DMS153 treated with DMSO at 0.1 percent for 48 hours (cell line): ENCODE results near the gene OR6K2.
"Not testable (repeated sequence)": the region's sequence is repeated elsewhere in the genome, so short reads cannot be mapped to it uniquely, and the experiment has no call there.

ENCODE experiments used
- DNase-seq: peaks from one replicate; lab custom pipeline; 2025; ENCODE audit not compliant: unreplicated experiment; lab: John Stamatoyannopoulos, UW

OR6K2 gene, protein sequence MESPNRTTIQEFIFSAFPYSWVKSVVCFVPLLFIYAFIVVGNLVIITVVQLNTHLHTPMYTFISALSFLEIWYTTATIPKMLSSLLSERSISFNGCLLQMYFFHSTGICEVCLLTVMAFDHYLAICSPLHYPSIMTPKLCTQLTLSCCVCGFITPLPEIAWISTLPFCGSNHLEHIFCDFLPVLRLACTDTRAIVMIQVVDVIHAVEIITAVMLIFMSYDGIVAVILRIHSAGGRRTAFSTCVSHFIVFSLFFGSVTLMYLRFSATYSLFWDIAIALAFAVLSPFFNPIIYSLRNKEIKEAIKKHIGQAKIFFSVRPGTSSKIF

DNA sequence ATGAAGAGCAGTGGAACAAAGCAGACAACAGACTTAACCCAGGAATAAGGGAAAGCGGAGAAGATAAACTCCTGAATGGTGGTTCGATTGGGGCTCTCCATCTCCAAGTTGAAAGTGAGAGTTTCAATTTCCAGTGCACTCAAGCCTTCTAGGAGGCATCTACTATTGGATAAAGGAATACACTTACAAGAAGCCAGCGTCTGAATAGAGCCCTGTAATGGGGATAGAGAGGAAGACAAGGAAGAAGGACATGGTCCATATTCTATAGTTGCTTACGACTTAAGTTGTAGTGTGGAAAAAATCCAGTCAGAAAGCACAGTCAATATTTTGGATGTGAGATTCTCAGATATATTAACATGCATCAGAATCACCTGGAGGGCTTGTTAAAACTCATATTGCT lies at the start of gene OR6K2:
OR6K2 (minus strand) TSS at position 101 of the 400 bp plus-strand sequence; CDS start at position 101, 0 bp downstream.
- no peak for DNase-seq

DNA sequence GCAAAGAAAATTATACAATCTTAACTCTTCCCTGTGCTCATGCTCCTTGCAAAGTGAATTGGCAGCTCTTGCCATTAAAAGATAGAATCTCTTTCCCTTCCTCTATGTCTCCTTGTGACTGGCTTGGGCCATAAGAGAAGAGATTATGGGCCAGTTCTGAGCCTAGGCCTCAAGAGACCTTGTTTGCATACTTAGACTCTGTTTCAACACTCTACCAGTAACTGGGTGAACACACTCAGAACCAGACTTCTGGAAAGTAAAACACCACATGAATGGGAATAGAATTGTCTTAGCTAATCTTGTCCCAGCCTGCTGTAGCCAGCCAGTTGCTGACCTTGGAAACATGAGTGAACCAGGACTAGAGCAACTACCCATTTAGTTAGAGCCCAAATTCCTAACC lies 35.4 kb upstream of the OR6K2 start:
- DNase-seq = no peak

DNA sequence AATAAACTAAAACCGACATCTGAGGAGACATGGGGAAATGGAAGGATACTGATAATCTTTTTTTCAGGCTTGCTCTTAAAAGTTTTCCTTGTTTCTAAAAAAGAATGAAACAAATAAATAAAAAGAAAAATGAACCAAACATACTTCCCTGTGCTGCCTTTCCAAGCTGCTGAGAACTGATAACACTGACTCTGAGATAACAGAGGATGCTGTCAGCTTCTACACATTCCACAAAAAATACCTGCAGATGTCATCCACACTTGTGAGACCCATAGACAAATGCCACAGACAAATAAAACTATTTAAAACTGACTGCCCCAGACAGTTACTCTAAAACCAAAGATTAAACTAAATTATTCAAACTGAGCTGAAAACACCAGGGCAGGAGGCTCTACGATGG lies 32.1 kb upstream of the OR6K2 start:
- DNase-seq = no peak

DNA sequence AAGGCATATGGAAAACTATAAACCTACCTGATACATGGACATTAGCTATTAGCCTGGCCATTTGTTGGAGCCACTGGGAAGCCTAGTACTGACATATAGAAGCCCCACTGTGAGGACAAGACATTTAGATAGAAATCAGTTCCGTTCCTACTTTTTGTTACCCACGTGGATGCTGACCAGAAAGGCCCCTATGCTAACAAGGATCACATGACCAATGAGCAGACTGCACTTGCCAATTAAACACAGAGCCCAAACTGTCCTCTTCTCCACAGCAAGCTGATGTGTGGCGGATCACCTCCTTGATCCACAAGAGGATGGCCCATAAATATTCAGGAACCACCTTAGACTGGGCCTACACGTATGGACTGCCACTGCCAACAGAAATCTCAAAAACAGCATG lies 31.3 kb upstream of the OR6K2 start:
- no peak for DNase-seq

DNA sequence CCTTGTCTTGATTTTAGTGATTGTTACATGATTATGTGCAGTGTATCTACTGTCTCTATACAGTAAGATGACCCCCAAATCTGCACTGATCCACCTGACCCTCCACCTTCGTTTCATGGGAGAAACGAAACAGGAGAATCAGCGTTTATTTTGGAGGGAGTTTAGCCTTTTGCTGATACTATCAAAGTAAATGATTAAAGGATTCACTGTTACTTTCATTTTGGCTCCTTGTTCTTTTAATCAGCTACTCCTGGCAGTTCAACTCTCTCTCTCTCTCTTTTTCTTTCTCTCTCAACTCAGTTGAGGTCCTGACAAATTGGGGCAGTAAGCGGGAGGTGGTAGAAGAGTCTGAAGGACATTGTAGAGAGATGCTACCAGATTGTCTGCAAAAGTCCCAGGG lies 30.0 kb upstream of the OR6K2 start:
- no peak for DNase-seq

DNA sequence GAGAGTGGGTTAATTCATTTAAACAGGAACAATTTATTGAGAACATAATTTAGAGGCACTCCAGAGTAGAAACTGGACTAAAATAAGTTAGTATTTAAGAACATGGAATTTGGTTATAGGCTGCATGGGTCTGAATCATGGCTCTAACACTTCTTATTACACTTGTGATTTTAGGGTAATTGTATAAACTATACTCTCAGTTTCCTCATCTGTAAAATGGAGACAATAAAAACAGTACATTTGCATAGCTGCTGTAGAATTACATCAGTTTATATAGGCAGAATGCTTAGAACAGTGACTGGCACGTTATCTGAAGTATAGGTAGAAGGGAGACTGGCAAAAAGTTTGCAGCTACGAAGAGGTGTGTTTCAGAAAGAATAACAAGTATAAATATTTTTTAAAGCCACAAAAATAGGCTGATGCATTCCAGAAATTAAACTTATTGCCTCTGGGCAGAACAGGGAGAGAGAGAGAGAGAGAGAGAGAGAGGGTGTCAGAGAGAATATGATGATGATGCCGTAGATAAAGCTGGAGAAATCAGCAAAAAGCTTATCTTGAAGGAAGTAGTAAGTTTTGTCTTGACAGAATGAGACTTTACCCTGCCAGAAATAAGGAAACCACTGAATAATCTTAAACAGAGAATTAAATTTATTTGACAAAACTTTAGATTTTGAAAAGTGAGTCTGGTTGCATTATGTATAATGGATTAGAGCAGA lies 28.2 kb upstream of the OR6K2 start:
- DNase-seq = no peak

DNA sequence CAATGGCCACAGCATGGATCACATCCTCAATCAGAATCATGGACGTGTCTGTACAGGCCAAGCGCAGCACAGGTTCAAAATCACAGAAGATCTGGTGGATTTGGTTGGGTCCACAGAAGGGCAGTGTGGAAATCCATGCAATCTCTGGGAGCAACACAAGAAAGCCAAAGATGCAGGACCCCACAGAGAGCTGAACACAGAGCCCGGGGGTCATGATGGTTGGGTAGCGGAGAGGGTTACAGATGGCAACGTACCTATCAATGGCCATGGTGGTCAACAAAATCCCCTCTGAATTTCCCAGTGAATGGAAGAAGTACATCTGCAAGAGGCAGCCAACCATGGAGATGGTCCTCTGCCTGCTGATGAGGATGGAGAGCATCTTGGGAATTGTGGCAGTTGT lies 24.0 kb upstream of the OR6K2 start:
- DNase-seq = no peak

DNA sequence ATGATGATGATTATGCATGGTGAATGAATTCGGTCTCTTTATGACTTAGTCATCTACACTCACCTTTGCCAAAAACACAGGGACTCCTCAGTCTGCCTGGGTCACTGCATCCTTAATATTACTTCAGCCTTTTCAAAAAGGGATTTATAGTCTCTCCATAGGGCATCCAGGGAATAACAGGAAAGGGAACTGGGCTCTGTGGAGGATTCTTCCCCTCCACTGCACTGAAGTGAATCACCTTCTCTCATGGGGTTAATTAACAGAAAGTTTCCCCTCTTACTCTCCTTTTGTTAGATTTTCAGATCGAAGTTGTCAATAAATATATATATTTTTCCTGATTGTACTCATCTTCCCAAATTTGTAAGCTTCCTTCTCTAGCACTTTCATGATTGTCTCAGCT lies 20.2 kb upstream of the OR6K2 start, which contains the start of gene OR6K3:
OR6K3 (minus strand) TSS at position 101 of the 400 bp plus-strand sequence. CDS start 2,605 bp downstream, outside the sequence.
- no peak for DNase-seq

DNA sequence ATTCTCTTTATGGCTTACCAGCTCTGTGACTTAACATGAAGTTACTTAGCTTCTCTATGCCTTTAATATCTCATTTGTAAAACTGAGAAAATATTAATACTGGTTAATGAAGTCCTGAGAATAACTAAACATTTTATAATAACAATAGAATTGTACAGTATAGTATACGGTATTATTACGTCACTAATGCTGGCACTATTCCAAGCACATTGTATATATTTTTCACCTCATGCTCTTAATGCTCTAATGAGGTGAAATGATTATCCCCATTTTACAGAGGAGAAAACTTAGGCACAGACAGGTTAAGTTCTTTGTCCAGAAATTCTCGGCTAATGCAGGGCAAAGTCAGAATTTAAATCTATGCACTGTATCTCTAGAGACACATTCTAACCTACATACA lies 19.2 kb upstream of the OR6K2 start:
- DNase-seq = no peak

DNA sequence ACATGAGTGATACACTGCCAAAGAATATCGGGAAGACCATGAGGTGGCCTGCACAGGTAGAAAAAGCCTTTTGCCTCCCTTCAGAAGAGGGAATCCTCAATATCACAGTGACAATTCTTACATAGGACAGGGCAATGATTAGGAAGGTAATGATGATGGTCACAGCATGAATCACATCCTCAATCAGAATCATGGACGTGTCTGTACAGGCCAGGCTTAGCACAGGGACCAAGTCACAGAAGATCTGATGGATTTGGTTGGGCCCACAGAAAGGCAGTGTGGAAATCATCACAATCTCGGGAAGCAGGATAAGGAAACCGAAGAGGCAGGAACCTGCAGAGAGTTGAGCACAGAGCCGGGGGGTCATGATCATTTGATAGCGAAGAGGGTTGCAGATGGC lies 16.9 kb upstream of the OR6K2 start:
- DNase-seq = no peak

DNA sequence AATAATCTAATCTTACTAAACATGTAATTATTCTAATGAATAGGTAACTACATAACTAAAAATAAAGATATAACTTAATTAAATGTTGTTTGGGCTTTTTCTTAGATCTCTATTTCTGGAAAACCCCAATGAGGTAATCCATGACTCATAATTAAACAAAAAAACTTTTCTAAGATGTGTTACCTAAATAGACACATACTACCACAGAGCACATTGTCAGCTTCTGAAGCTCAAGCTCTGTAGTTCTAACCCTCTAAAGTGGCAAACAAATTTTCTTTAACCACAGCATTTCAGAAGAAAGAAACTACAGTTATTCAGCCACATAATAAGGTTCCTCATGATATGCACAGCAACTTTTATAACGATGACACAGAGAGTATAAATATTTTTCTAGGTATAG lies 15.9 kb upstream of the OR6K2 start:
- DNase-seq = no peak

DNA sequence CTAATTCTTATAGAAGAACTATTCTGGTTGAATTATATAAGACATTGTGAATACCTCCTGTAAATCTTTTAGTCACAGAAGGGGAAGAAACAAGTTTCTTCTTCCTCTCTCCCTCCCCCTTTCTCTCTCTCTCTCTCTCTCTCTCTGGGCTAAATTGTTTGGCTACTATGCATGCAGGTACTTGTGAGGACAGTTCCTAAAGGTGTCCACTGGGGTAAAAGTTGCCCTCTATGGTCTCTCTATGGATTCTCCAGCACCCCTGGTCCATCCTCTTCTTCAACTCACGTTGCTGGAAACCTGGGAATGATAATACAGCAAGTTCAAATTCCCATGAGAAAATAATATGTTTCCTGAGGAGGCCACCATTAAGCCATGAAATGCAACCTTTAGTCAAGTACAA lies 14.3 kb upstream of the OR6K2 start:
- DNase-seq = no peak

DNA sequence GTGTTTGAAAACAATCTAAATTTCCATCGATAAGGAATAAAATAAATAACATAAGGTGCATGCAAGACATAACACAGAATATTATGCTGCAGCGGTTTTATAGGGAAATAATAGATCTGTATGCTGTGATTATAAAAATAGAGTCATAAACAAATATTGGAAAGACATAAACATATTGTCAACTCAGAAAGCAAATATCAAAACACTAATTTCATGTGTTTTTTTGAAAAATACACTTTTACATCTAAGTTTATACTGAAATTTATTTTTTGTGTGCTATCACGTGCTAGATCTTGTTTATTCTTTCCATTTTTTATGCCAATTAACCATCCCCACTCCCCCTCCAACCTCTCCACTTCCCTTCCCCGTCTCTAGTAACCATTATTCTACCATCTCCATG lies 10.6 kb upstream of the OR6K2 start:
- DNase-seq = no peak

DNA sequence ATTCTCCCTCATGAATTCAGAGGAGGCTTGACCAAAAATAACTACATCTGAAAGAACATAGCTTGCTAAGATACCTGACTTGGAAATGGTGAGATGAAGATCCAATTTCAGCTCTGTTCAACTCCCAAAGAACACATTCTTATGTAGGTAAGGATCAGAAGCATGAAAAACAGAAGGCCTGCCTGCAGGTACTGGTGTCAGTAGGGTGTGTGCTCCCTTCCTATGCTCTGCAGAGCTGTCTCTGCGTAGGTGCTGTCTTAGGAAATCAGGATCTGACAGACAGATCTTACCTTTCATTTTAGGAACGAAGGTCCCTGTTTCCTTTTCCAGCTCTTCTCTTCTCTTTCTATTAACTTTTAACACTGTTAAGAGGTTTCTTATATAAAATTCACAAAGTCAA lies 5.6 kb upstream of the OR6K2 start:
- DNase-seq = no peak

DNA sequence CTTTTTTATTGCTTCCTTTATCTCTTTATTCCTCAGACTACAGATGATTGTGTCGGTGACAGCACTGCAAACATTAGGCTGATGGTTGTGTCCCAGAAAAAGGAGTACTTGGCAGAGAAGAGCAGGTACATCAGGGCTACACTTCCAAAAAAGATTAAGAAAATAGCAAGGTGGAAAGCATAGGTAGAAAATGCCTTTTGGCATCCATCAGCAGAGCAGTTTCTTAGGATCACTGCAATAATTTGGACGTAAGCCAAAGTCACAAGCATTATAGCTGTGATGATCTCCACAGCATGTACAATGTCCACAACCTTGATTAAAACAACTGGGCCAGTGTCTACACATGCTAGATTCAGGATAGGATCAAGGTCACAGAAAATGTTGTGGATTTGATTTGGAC lies 5.9 kb downstream of the OR6K2 start:
- DNase-seq = no peak

DNA sequence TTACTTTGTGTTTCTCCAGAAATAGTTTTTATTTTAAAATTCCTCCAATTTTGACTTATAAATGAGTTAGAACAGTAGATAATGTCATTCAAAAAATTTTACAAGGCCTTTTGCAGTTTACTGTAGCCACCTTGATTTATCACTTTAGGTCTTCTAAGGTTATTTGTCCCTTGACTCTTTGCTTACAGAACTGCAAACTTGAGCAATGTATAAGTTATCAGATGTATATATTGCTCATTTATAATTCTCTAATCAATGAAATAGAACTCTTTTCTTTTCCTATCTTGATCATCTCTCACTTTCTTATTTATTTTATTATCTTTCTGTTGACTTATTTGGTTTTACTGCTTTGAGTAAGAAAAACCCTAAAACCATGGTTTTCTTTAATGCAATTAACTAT lies 8.1 kb downstream of the OR6K2 start:
- DNase-seq = no peak

DNA sequence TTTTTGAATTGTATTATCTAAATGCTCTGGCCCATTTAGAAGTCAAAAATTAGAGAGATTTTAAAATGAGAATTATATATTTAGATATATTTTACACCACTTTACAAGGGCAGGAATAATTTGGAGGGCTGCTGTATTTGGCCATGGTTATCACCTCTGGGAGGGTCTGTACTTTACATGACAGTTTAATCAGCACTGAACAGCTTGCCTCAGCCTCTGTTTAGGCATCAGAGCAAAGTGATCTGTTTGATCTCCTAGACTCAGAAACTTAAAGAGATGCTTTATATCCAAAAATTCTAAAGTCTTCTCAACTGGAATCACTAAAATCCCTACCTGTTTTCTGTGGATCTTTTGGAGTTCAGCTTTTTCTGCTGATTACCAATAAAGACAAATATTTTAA lies 8.5 kb downstream of the OR6K2 start:
- no peak for DNase-seq

DNA sequence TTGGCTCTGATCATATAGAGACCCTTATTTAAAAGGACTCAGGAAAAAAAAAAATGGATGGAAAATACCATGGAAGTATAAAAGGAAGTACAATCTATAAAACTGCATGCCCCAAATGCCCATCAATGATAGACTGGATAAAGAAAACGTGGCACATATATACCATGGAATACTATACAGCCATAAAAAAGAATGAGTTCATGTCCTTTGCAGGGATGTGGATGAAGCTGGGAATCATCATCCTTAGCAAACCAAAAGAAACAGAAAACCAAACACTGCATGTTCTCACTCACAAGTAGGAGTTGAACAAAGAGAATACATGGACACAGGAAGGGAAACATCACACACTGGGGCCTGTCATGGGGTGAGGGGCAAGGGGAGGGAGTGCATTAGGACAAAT lies 9.3 kb downstream of the OR6K2 start:
- DNase-seq = not testable (repeated sequence)

DNA sequence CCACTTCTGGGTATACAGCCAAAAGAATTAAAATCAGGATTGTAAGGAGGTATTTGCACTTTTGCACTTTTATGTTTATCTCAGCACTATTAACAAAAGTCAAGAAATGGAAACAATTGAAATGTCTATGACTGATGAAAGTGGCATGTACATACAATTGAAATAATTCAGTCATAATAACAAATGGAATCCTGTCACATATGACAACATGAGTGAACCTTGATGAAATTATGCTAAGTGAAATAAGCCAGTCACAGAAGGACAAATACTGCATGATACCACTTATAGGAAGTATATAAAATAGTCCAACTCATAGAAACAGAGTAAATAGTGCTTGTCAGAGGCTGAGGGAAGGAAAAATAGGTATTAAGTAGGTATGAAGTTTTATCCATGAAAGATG lies 10.6 kb downstream of the OR6K2 start:
- DNase-seq = no peak

DNA sequence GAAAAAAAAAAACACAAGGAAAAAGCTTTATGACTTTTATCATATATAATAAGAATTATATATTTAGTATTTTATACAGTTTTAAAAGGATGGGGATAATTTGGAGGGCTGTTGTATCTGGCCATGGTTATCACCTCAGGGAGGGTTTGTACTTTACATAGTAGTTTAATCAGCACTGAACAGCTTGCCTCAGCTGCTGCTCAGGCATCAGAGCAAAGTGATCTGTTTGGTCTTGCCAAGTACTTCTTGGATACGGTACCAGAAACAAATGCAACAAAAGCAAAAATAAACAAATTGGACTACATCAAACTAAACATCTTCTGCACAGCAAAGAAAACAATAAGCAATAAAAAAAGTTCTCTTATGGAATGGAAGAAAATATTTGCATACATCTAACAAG lies 11.3 kb downstream of the OR6K2 start:
- DNase-seq = no peak

DNA sequence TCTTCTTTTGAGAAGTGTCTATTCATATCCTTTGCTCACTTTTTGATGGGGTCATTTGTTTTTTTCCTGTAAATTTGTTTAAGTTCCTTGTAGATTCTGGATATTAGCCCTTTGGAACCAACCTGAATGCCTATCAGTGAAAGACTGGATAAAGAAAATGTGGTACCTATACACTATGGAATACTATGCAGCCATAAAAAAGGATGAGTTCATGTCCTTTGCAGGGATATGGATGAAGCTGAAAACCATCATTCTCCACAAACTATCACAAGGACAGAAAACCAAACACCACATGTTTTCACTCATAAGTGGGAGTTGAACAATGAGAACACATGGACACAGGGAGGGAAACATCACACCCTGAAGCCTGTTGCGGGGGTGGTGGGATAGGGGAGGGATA lies 12.1 kb downstream of the OR6K2 start:
- DNase-seq = not testable (repeated sequence)

DNA sequence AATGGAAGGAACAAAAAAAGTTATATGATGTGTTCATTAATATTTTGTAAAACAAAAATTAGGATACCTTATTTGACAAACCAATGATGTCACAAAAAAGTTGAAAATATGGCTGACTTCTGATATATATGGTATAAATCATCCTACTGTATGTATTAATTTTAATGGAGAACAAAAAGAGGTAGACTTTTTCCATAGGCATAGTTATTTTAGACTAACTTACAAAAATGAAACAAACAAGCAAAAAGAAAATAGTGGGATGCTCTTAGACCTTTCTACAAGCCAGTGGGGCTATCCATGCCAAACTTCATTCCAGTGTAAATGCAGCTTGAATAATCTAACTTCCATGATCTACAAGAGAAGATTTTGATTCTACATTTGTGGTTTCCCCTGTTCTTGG lies 13.4 kb downstream of the OR6K2 start:
- no peak for DNase-seq
